ENCODE data around the gene OSBPL3. TPM values are rescaled to one million over a fixed set of nuclear protein-coding genes. Genes with fewer than 3 reads are reported as not detected.

Gene OSBPL3
- polyA plus RNA-seq, 1 donor from 2014 or later, result 0.26 TPM

DNA sequence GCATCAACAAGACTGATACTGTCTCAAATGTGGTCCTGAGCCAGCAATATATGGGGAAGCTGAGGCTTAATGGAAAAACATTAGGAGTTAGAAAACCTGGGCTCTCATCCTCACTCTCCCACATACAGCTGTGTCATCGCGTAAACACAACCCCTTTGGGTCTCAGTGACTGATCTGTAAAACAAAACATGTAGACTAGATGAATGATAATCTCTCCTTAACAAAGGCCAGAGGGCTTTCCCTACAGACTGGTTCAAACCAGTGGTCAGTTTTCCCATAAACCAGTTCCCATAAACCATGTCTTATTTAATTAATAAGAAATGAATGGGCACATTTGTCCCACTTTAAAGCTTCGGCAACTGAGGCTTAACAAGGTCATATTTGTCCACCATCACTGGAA is 48.1 kb downstream of the OSBPL3 start:
- TF ChIP-seq SMC3 (conservative IDR thresholded peaks at IDR 0.05; ENCODE audit: poor library complexity), result no peak
- no peak for TF ChIP-seq MXI1 (conservative IDR thresholded peaks at IDR 0.05; ENCODE audit: poor library complexity, severe bottlenecking)
- TF ChIP-seq, protein P1, sequence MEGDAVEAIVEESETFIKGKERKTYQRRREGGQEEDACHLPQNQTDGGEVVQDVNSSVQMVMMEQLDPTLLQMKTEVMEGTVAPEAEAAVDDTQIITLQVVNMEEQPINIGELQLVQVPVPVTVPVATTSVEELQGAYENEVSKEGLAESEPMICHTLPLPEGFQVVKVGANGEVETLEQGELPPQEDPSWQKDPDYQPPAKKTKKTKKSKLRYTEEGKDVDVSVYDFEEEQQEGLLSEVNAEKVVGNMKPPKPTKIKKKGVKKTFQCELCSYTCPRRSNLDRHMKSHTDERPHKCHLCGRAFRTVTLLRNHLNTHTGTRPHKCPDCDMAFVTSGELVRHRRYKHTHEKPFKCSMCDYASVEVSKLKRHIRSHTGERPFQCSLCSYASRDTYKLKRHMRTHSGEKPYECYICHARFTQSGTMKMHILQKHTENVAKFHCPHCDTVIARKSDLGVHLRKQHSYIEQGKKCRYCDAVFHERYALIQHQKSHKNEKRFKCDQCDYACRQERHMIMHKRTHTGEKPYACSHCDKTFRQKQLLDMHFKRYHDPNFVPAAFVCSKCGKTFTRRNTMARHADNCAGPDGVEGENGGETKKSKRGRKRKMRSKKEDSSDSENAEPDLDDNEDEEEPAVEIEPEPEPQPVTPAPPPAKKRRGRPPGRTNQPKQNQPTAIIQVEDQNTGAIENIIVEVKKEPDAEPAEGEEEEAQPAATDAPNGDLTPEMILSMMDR (IDR thresholded peaks at IDR 0.05; ENCODE audit: poor library complexity, severe bottlenecking), result no peak
- TF ChIP-seq TAF1 (IDR thresholded peaks at IDR 0.05; ENCODE audit: low read depth), result no peak
- TF ChIP-seq, protein P2, sequence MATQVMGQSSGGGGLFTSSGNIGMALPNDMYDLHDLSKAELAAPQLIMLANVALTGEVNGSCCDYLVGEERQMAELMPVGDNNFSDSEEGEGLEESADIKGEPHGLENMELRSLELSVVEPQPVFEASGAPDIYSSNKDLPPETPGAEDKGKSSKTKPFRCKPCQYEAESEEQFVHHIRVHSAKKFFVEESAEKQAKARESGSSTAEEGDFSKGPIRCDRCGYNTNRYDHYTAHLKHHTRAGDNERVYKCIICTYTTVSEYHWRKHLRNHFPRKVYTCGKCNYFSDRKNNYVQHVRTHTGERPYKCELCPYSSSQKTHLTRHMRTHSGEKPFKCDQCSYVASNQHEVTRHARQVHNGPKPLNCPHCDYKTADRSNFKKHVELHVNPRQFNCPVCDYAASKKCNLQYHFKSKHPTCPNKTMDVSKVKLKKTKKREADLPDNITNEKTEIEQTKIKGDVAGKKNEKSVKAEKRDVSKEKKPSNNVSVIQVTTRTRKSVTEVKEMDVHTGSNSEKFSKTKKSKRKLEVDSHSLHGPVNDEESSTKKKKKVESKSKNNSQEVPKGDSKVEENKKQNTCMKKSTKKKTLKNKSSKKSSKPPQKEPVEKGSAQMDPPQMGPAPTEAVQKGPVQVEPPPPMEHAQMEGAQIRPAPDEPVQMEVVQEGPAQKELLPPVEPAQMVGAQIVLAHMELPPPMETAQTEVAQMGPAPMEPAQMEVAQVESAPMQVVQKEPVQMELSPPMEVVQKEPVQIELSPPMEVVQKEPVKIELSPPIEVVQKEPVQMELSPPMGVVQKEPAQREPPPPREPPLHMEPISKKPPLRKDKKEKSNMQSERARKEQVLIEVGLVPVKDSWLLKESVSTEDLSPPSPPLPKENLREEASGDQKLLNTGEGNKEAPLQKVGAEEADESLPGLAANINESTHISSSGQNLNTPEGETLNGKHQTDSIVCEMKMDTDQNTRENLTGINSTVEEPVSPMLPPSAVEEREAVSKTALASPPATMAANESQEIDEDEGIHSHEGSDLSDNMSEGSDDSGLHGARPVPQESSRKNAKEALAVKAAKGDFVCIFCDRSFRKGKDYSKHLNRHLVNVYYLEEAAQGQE (IDR thresholded peaks at IDR 0.05; ENCODE audit: borderline replicate concordance), result no peak
- TF ChIP-seq POLR2AphosphoS5 (IDR thresholded peaks at IDR 0.05), result no peak
- TF ChIP-seq RAD21 (conservative IDR thresholded peaks at IDR 0.05), result no peak
- TF ChIP-seq EZH2 (IDR thresholded peaks at IDR 0.05; ENCODE audit: borderline replicate concordance, insufficient read depth, low read length, poor library complexity, severe bottlenecking), result no peak
- TF ChIP-seq EP300 (conservative IDR thresholded peaks at IDR 0.05; ENCODE audit: poor library complexity, severe bottlenecking), result no peak
- H3K9me3 ChIP-seq (ENCODE audit: low read length), result no peaks in the 10 kb centered on the region
- no peak overlapping the region for H3K27ac ChIP-seq (ENCODE audit: low read length)
- H3K9ac ChIP-seq (ENCODE audit: low read length), result no peak overlapping the region
- H4K20me1 ChIP-seq (ENCODE audit: insufficient read depth), result no peaks in the 10 kb centered on the region
- H3K4me2 ChIP-seq (ENCODE audit: low read length), result no peak overlapping the region
- H3K9me2 ChIP-seq (ENCODE audit: insufficient read depth, low read length), result no peaks in the 10 kb centered on the region
- no peaks in the 10 kb centered on the region for H3F3A ChIP-seq (ENCODE audit: insufficient read depth, low read length, poor library complexity, severe bottlenecking)
- H3K4me3 ChIP-seq (ENCODE audit: low read length), result no peak overlapping the region
- no peaks in the 10 kb centered on the region for H3K79me2 ChIP-seq (replicated peaks; ENCODE audit: insufficient read depth, low read length)
- H3K27me3 ChIP-seq (ENCODE audit: insufficient read depth, low read depth, low read length), result no peaks in the 10 kb centered on the region
- no peak overlapping the region for H2AFZ ChIP-seq (ENCODE audit: low read depth, low read length)
- H3K36me3 ChIP-seq (ENCODE audit: insufficient read depth, low read length), result no peaks in the 10 kb centered on the region

DNA sequence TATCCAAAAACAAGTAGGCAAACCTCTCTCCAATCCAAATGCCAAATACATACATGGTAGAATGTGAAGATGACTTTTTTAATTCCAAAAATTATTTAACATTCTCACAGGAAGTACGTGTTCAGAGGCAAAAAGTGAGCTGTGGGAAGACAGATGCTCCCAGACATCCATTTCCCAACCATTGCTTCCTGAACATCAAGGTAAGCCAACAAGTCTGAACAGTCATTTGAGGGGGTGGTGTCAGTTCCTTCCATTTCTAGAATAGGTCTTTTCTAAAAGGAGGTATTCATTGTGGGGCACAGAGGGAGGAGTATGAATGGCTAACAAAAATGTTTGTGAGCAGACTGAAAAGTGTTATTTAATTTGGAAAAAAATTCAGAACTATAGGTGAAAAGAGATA is 49.1 kb downstream of the OSBPL3 start:
- H2AFZ ChIP-seq (ENCODE audit: low read depth, low read length), result no peak overlapping the region
- no peak overlapping the region for H3K9ac ChIP-seq (ENCODE audit: low read length)
- no peaks in the 10 kb centered on the region for H3F3A ChIP-seq (ENCODE audit: insufficient read depth, low read length, poor library complexity, severe bottlenecking)
- H4K20me1 ChIP-seq (ENCODE audit: insufficient read depth), result no peaks in the 10 kb centered on the region
- no peak overlapping the region for H3K27ac ChIP-seq (ENCODE audit: low read length)
- no peaks in the 10 kb centered on the region for H3K27me3 ChIP-seq (ENCODE audit: insufficient read depth, low read depth, low read length)
- no peaks in the 10 kb centered on the region for H3K9me2 ChIP-seq (ENCODE audit: insufficient read depth, low read length)
- no peak overlapping the region for H3K4me3 ChIP-seq (ENCODE audit: low read length)
- H3K9me3 ChIP-seq (ENCODE audit: low read length), result no peaks in the 10 kb centered on the region
- H3K36me3 ChIP-seq (ENCODE audit: insufficient read depth, low read length), result no peaks in the 10 kb centered on the region
- TF ChIP-seq MXI1 (conservative IDR thresholded peaks at IDR 0.05; ENCODE audit: poor library complexity, severe bottlenecking), result no peak
- TF ChIP-seq RAD21 (conservative IDR thresholded peaks at IDR 0.05), result no peak
- no peak for TF ChIP-seq POLR2AphosphoS5 (IDR thresholded peaks at IDR 0.05)
- TF ChIP-seq EP300 (conservative IDR thresholded peaks at IDR 0.05; ENCODE audit: poor library complexity, severe bottlenecking), result no peak
- TF ChIP-seq, protein P2 (IDR thresholded peaks at IDR 0.05; ENCODE audit: borderline replicate concordance), result no peak
- no peak for TF ChIP-seq EZH2 (IDR thresholded peaks at IDR 0.05; ENCODE audit: borderline replicate concordance, insufficient read depth, low read length, poor library complexity, severe bottlenecking)
- no peak for TF ChIP-seq SMC3 (conservative IDR thresholded peaks at IDR 0.05; ENCODE audit: poor library complexity)
- no peak for TF ChIP-seq TAF1 (IDR thresholded peaks at IDR 0.05; ENCODE audit: low read depth)
- TF ChIP-seq, protein P1 (IDR thresholded peaks at IDR 0.05; ENCODE audit: poor library complexity, severe bottlenecking), result no peak
- H3K79me2 ChIP-seq (replicated peaks; ENCODE audit: insufficient read depth, low read length), result no peaks in the 10 kb centered on the region
- no peak overlapping the region for H3K4me2 ChIP-seq (ENCODE audit: low read length)

Data from neural cell (in vitro differentiated cells).